Astrocyte (in vitro differentiated cells and primary cell): ENCODE measurements around the gene RENBP. TPM values are rescaled to one million over a fixed set of nuclear protein-coding genes. Genes with fewer than 3 reads are reported as not detected.

Source experiments
- DNase-seq: peaks from one replicate; pipeline ENCODE4 v3.0.0-alpha.2; 2010; ENCODE audit warnings: low read depth
- FAIRE-seq: peaks from 2 replicates; lab custom pipeline; 2011; peaks lifted over from hg19 to GRCh38; lab: Jason Lieb, UNC
- H2AFZ ChIP-seq: 2 replicates; pipeline ENCODE4 v1.6.0; 2012; ENCODE audit warnings: low read depth, low read length, inconsistent platforms
- H3K27ac ChIP-seq: 2 replicates; pipeline ENCODE4 v1.5.1; 2011; ENCODE audit warnings: low read depth, low read length, inconsistent platforms
- H3K27me3 ChIP-seq: 2 replicates; pipeline ENCODE4 v1.6.0; 2011; ENCODE audit warnings: low read length, inconsistent platforms; ENCODE audit not compliant: insufficient read depth
- H3K36me3 ChIP-seq: 2 replicates; pipeline ENCODE4 v1.5.1; 2011; ENCODE audit warnings: low read length, inconsistent platforms; ENCODE audit not compliant: insufficient read depth
- H3K4me1 ChIP-seq: 2 replicates; pipeline ENCODE4 v1.5.1; 2011; ENCODE audit warnings: low read length, inconsistent platforms; ENCODE audit not compliant: insufficient read depth
- H3K4me2 ChIP-seq: 2 replicates; pipeline ENCODE4 v1.6.0; 2012; ENCODE audit warnings: low read length, inconsistent platforms
- H3K4me3 ChIP-seq: 2 replicates; pipeline ENCODE4 v1.5.1; 2011; ENCODE audit warnings: low read depth, mild to moderate bottlenecking, low read length, inconsistent platforms; ENCODE audit not compliant: insufficient read depth
- H3K79me2 ChIP-seq: 2 replicates; pipeline ENCODE4 v1.6.0; 2012; ENCODE audit warnings: mild to moderate bottlenecking, low read length, inconsistent platforms; ENCODE audit not compliant: insufficient read depth
- H3K9ac ChIP-seq: 2 replicates; pipeline ENCODE4 v1.6.0; 2012; ENCODE audit warnings: mild to moderate bottlenecking, low read length, inconsistent platforms
- H3K9me3 ChIP-seq: 2 replicates; pipeline ENCODE4 v1.5.1; 2012; ENCODE audit warnings: low read depth, mild to moderate bottlenecking, low read length, inconsistent platforms; ENCODE audit not compliant: insufficient read depth
- H4K20me1 ChIP-seq: 2 replicates; pipeline ENCODE4 v1.6.0; 2012; ENCODE audit warnings: low read length, inconsistent platforms; ENCODE audit not compliant: insufficient read depth
- H3K27ac Mint-ChIP-seq: one replicate; pipeline ENCODE4 v1.8.0; 2021; ENCODE audit warnings: mild to moderate bottlenecking, mixed read lengths; ENCODE audit not compliant: unreplicated experiment
- H3K27me3 Mint-ChIP-seq: one replicate; pipeline ENCODE4 v1.8.0; 2021; ENCODE audit warnings: low read depth, mixed read lengths; ENCODE audit not compliant: unreplicated experiment
- H3K36me3 Mint-ChIP-seq: one replicate; pipeline ENCODE4 v1.8.0; 2021; ENCODE audit warnings: low read depth, mixed read lengths; ENCODE audit not compliant: unreplicated experiment
- H3K4me1 Mint-ChIP-seq: one replicate; pipeline ENCODE4 v1.8.0; 2021; ENCODE audit warnings: low read depth, mixed read lengths; ENCODE audit not compliant: unreplicated experiment
- H3K4me3 Mint-ChIP-seq: one replicate; pipeline ENCODE4 v1.8.0; 2021; ENCODE audit warnings: mild to moderate bottlenecking, moderate library complexity, mixed read lengths; ENCODE audit not compliant: unreplicated experiment
- H3K9me3 Mint-ChIP-seq: one replicate; pipeline ENCODE4 v1.8.0; 2021; ENCODE audit warnings: mild to moderate bottlenecking, mixed read lengths; ENCODE audit not compliant: unreplicated experiment
- CTCF ChIP-seq: IDR thresholded peaks from 2 replicates; pipeline ENCODE4 v1.5.1; 2011; ENCODE audit warnings: low read depth, mild to moderate bottlenecking, inconsistent platforms, low read length, moderate library complexity; ENCODE audit not compliant: insufficient read depth
- EZH2 ChIP-seq: IDR thresholded peaks from 2 replicates; pipeline ENCODE4 v1.6.1; 2012; ENCODE audit warnings: mild to moderate bottlenecking, low read length, inconsistent platforms; ENCODE audit not compliant: insufficient read depth
- total RNA-seq: library from RNA; stranded (reverse); gene quantifications from 2 replicates; pipeline ENCODE4 v1.2.1, GENCODE V29; 2021

RENBP gene
- total RNA-seq, 1 donor from 2014 or later = 2.2 TPM

GRCh38 chrX:153909980-153910360 lies 34.5 kb downstream of the RENBP start:
- no peak for TF ChIP-seq EZH2
- TF ChIP-seq CTCF = no peak
- no peaks in the 10 kb centered on the region for H3K27me3 ChIP-seq
- no peak overlapping the region for H3K9ac ChIP-seq
- H3K4me3 Mint-ChIP-seq = no peak overlapping the region
- FAIRE-seq (no peak), DNase-seq (no peak)
- H3K27me3 Mint-ChIP-seq = no peaks in the 10 kb centered on the region
- H3K9me3 Mint-ChIP-seq = no peaks in the 10 kb centered on the region
- no peak overlapping the region for H3K4me3 ChIP-seq
- no peaks in the 10 kb centered on the region for H3K4me1 ChIP-seq
- H2AFZ ChIP-seq = no peak overlapping the region
- H3K27ac ChIP-seq = no peak overlapping the region
- H3K4me1 Mint-ChIP-seq = no peaks in the 10 kb centered on the region
- H4K20me1 ChIP-seq = no peaks in the 10 kb centered on the region
- H3K9me3 ChIP-seq = no peaks in the 10 kb centered on the region
- no peaks in the 10 kb centered on the region for H3K36me3 Mint-ChIP-seq
- no peak overlapping the region for H3K4me2 ChIP-seq
- H3K79me2 ChIP-seq = no peaks in the 10 kb centered on the region
- H3K27ac Mint-ChIP-seq = no peak overlapping the region
- no peaks in the 10 kb centered on the region for H3K36me3 ChIP-seq

GRCh38 chrX:153909024-153909979 lies 35.1 kb downstream of the RENBP start:
- H3K4me2 ChIP-seq = no peak overlapping the region
- FAIRE-seq (no peak), DNase-seq (no peak)
- no peak overlapping the region for H3K4me3 ChIP-seq
- no peaks in the 10 kb centered on the region for H3K9me3 ChIP-seq
- H2AFZ ChIP-seq = no peak overlapping the region
- no peaks in the 10 kb centered on the region for H3K9me3 Mint-ChIP-seq
- no peaks in the 10 kb centered on the region for H3K36me3 ChIP-seq
- H3K27ac ChIP-seq = no peak overlapping the region
- H3K27me3 Mint-ChIP-seq = no peaks in the 10 kb centered on the region
- no peak overlapping the region for H3K9ac ChIP-seq
- no peaks in the 10 kb centered on the region for H3K36me3 Mint-ChIP-seq
- H3K4me1 Mint-ChIP-seq = no peaks in the 10 kb centered on the region
- TF ChIP-seq CTCF (no peak), EZH2 (no peak)
- no peaks in the 10 kb centered on the region for H3K4me1 ChIP-seq
- no peaks in the 10 kb centered on the region for H3K79me2 ChIP-seq
- no peak overlapping the region for H3K27ac Mint-ChIP-seq
- no peaks in the 10 kb centered on the region for H4K20me1 ChIP-seq
- no peak overlapping the region for H3K4me3 Mint-ChIP-seq
- no peaks in the 10 kb centered on the region for H3K27me3 ChIP-seq
